MM.1S (cell line): ENCODE data around the gene YPEL1.

Experiments used
- DNase-seq: peaks from one replicate; pipeline ENCODE4 v3.0.0-alpha.2; 2015
- H2AFZ ChIP-seq: fragments of 300-600 bp; sonication (generic); 2 replicates; pipeline ENCODE4 v1.6.0; 2016; ENCODE audit warnings: antibody characterized with exemption, low read length
- H3F3A ChIP-seq: fragments of 300-600 bp; sonication (generic); 2 replicates; pipeline ENCODE4 v1.6.1; 2016; ENCODE audit warnings: mild to moderate bottlenecking, antibody characterized with exemption, low read length, moderate library complexity, mixed read lengths; ENCODE audit not compliant: insufficient read depth
- H3K27ac ChIP-seq: fragments of 300-600 bp; sonication (generic); 2 replicates; pipeline ENCODE4 v1.5.1; 2016; ENCODE audit warnings: mild to moderate bottlenecking, low read length
- H3K27me3 ChIP-seq: fragments of 300-600 bp; sonication (generic); replicated peaks from 2 replicates; pipeline ENCODE4 v1.6.0; 2016; ENCODE audit warnings: low read length; ENCODE audit not compliant: insufficient read depth
- H3K36me3 ChIP-seq: fragments of 300-600 bp; sonication (generic); replicated peaks from 2 replicates; pipeline ENCODE4 v1.6.1; 2016; ENCODE audit warnings: mild to moderate bottlenecking, low read length, mixed read lengths; ENCODE audit not compliant: insufficient read depth
- H3K4me1 ChIP-seq: fragments of 300-600 bp; sonication (generic); 2 replicates; pipeline ENCODE4 v1.6.1; 2016; ENCODE audit warnings: low read length, mixed read lengths
- H3K4me2 ChIP-seq: fragments of 300-600 bp; sonication (generic); 2 replicates; pipeline ENCODE4 v1.6.0; 2016; ENCODE audit warnings: low read depth, low read length
- H3K4me3 ChIP-seq: fragments of 300-600 bp; sonication (generic); 2 replicates; pipeline ENCODE4 v1.5.1; 2016; ENCODE audit warnings: low read length, mixed read lengths
- H3K79me2 ChIP-seq: fragments of 300-600 bp; sonication (generic); 2 replicates; pipeline ENCODE4 v1.6.1; 2016; ENCODE audit warnings: mixed run types, low read length, mixed read lengths
- H3K9ac ChIP-seq: fragments of 300-600 bp; sonication (generic); 2 replicates; pipeline ENCODE4 v1.6.1; 2016; ENCODE audit warnings: low read length, mixed read lengths
- H3K9me2 ChIP-seq: fragments of 300-600 bp; sonication (generic); replicated peaks from 2 replicates; pipeline ENCODE4 v1.6.1; 2016; ENCODE audit warnings: mild to moderate bottlenecking, low read length, mixed read lengths; ENCODE audit not compliant: insufficient read depth
- H3K9me3 ChIP-seq: fragments of 300-600 bp; sonication (generic); replicated peaks from 2 replicates; pipeline ENCODE4 v1.6.1; 2016; ENCODE audit warnings: mild to moderate bottlenecking, low read length, mixed read lengths; ENCODE audit not compliant: insufficient read depth
- H4K20me1 ChIP-seq: fragments of 300-600 bp; sonication (generic); 2 replicates; pipeline ENCODE4 v1.6.1; 2016; ENCODE audit warnings: mild to moderate bottlenecking, low read length, moderate library complexity, mixed read lengths; ENCODE audit not compliant: insufficient read depth
- CTCF ChIP-seq: fragments of 300-600 bp; sonication (generic); IDR thresholded peaks from 2 replicates; pipeline ENCODE4 v1.5.1; 2016; ENCODE audit warnings: antibody characterized with exemption, low read length, mixed read lengths
- EZH2 ChIP-seq: fragments of 300-600 bp; sonication (generic); optimal IDR thresholded peaks from 2 replicates; pipeline ENCODE3; 2017; ENCODE audit warnings: low read depth, mild to moderate bottlenecking, antibody characterized with exemption, low read length, mixed read lengths
- EZH2phosphoT487 ChIP-seq: fragments of 300-600 bp; sonication (generic); IDR thresholded peaks from 2 replicates; pipeline ENCODE4 v1.6.1; 2018; ENCODE audit warnings: antibody characterized with exemption, low read length

Gene YPEL1

GRCh38 chr22:21698430-21699329, 36.9 kb downstream of the YPEL1 start:
- H3K9ac ChIP-seq: no peak overlapping the region
- no peaks in the 10 kb centered on the region for H3K79me2 ChIP-seq
- no peaks in the 10 kb centered on the region for H3F3A ChIP-seq
- H3K4me1 ChIP-seq: no peaks in the 10 kb centered on the region
- H4K20me1 ChIP-seq: no peaks in the 10 kb centered on the region
- TF ChIP-seq EZH2: no peak
- TF ChIP-seq EZH2phosphoT487: no peak
- no peak for TF ChIP-seq CTCF
- no peaks in the 10 kb centered on the region for H3K9me3 ChIP-seq
- no peak for DNase-seq
- no peak overlapping the region for H2AFZ ChIP-seq
- H3K4me2 ChIP-seq: no peak overlapping the region
- no peaks in the 10 kb centered on the region for H3K36me3 ChIP-seq
- no peak overlapping the region for H3K27ac ChIP-seq
- H3K9me2 ChIP-seq: no peaks in the 10 kb centered on the region
- H3K4me3 ChIP-seq: no peak overlapping the region
- no peaks in the 10 kb centered on the region for H3K27me3 ChIP-seq

- no peak overlapping the region for H3K4me2 ChIP-seq
- no peaks in the 10 kb centered on the region for H4K20me1 ChIP-seq
- TF ChIP-seq EZH2phosphoT487 (no peak), EZH2 (no peak), CTCF (no peak)
- H3K79me2 ChIP-seq: no peaks in the 10 kb centered on the region
- no peak overlapping the region for H2AFZ ChIP-seq
- no peaks in the 10 kb centered on the region for H3K36me3 ChIP-seq
- H3K9me2 ChIP-seq: no peaks in the 10 kb centered on the region
- no peak for DNase-seq
- no peak overlapping the region for H3K4me3 ChIP-seq
- no peaks in the 10 kb centered on the region for H3F3A ChIP-seq
- H3K9me3 ChIP-seq: no peaks in the 10 kb centered on the region
- no peak overlapping the region for H3K9ac ChIP-seq
- H3K27ac ChIP-seq: no peak overlapping the region
- no peaks in the 10 kb centered on the region for H3K4me1 ChIP-seq
- no peaks in the 10 kb centered on the region for H3K27me3 ChIP-seq
Measured at GRCh38 chr22:21697880-21698279, 37.7 kb downstream of the YPEL1 start.

GRCh38 chr22:21697021-21697771, 38.4 kb downstream of the YPEL1 start:
- Histone ChIP-seq H3K79me2 (no peaks in the 10 kb centered on the region), H4K20me1 (no peaks in the 10 kb centered on the region), H3K4me2 (no peak overlapping the region), H3K27ac (no peak overlapping the region), H3K9me3 (no peaks in the 10 kb centered on the region), H3K9ac (no peak overlapping the region), H3K27me3 (no peaks in the 10 kb centered on the region), H2AFZ (no peak overlapping the region), H3K4me1 (no peaks in the 10 kb centered on the region), H3K36me3 (no peaks in the 10 kb centered on the region), H3K9me2 (no peaks in the 10 kb centered on the region), H3K4me3 (no peak overlapping the region), H3F3A (no peaks in the 10 kb centered on the region)
- TF ChIP-seq EZH2phosphoT487 (no peak), EZH2 (no peak), CTCF (no peak)
- no peak for DNase-seq
